ENCODE results near the gene SNTB2. TPM values are rescaled to one million over a fixed set of nuclear protein-coding genes. Genes with fewer than 3 reads are reported as not detected.

The SNTB2 gene
- total RNA-seq, 1 donor from 2014 or later: 91.0 TPM

- no peak for DNase-seq
These were observed 134.1 kb downstream of the SNTB2 start for GRCh38 chr16:69321080-69321479.

GRCh38 chr16:69322343-69322742, 135.4 kb downstream of the SNTB2 start:
- DNase-seq: no peak

GRCh38 chr16:69323415-69323814, 136.5 kb downstream of the SNTB2 start:
- DNase-seq: no peak

GRCh38 chr16:69324013-69324531, 137.1 kb downstream of the SNTB2 start:
- DNase-seq: no peak

GRCh38 chr16:69324585-69325253, 137.8 kb downstream of the SNTB2 start:
- no peak for DNase-seq

GRCh38 chr16:69325784-69326171, 138.8 kb downstream of the SNTB2 start:
- DNase-seq: no peak

- DNase-seq: no peak
These were observed 139.4 kb downstream of the SNTB2 start for GRCh38 chr16:69326172-69326873.

GRCh38 chr16:69327585-69328310, 140.8 kb downstream of the SNTB2 start:
- DNase-seq: no peak

GRCh38 chr16:69328854-69329316, 141.9 kb downstream of the SNTB2 start:
- peak; percentile 64 for DNase-seq

GRCh38 chr16:69329369-69330285, 142.7 kb downstream of the SNTB2 start:
- peak; percentile 38 for DNase-seq

GRCh38 chr16:69330286-69331109, 143.5 kb downstream of the SNTB2 start, which contains the start of gene PDF:
PDF (minus strand) TSS chr16:69330588; CDS start chr16:69330570, 18 bp downstream.
- DNase-seq: peak; percentile 95

- no peak for DNase-seq
These were observed 147.7 kb downstream of the SNTB2 start for GRCh38 chr16:69334696-69335095.

GRCh38 chr16:69338557-69339288, 151.8 kb downstream of the SNTB2 start:
- DNase-seq: no peak

- peak; percentile 99 for DNase-seq
These were observed 152.5 kb downstream of the SNTB2 start, which contains the start of the genes COG8 and NIP7 for GRCh38 chr16:69339289-69340094. COG8 (minus strand) TSS chr16:69339564; CDS start chr16:69339552, 12 bp downstream. NIP7 (plus strand) TSS chr16:69339772; CDS start chr16:69339830, 58 bp downstream.

- peak; percentile 19 for DNase-seq
These were observed 153.2 kb downstream of the SNTB2 start for GRCh38 chr16:69340095-69340644.

GRCh38 chr16:69344171-69344570, 157.2 kb downstream of the SNTB2 start:
- DNase-seq: no peak

- no peak for DNase-seq
These were observed 159.0 kb downstream of the SNTB2 start for GRCh38 chr16:69345923-69346322.

- DNase-seq: no peak
These were observed 159.7 kb downstream of the SNTB2 start for GRCh38 chr16:69346683-69347082.

GRCh38 chr16:69348222-69348621, 161.3 kb downstream of the SNTB2 start:
- DNase-seq: no peak
